B cell (primary cell): ENCODE data around the gene CCDC186. TPM values are rescaled to one million over a fixed set of nuclear protein-coding genes. Genes with fewer than 3 reads are reported as not detected.

ENCODE experiments used
- ATAC-seq: fragments of 200-7000 bp; cut with Tn5 transposase; one replicate; pipeline ENCODE4 v1.10.0; 2021; ENCODE audit warnings: low read depth, mild to moderate bottlenecking, moderate number of reproducible peaks, moderate library complexity
- CTCF ChIA-PET: fragments of 350-600 bp; sonication (Branson Sonifier 250); formaldehyde crosslinking; loops from one replicate; lab custom pipeline; 2021; ENCODE audit warnings: antibody characterized with exemption, inconsistent platforms; lab: Charles Lee
- POLR2A ChIA-PET: fragments of 350-600 bp; sonication (Branson Sonifier 250); formaldehyde crosslinking; loops from one replicate; lab custom pipeline; 2021; ENCODE audit warnings: antibody characterized with exemption; lab: Charles Lee
- DNase-seq: peaks from one replicate; pipeline ENCODE4 v3.0.0; 2013
- H2AFZ ChIP-seq: 2 replicates; pipeline ENCODE4 v1.6.1; 2012; ENCODE audit warnings: mild to moderate bottlenecking, low read depth, low read length; ENCODE audit not compliant: insufficient read depth, poor library complexity, severe bottlenecking
- H3K27ac ChIP-seq, 2 donors: 1 replicate in 1 of 2; 2 replicates in 1 of 2; pipeline ENCODE4 v1.5.1; 2012 to 2013; ENCODE audit warnings: low read length in 2 of 2, mild to moderate bottlenecking in 2 of 2, moderate library complexity in 1 of 2
- H3K27me3 ChIP-seq, 4 experiments: fragments of 200-600 bp in 1 of 4; sonication (generic) in 1 of 4; replicated peaks in 1 of 4; 1 replicate in 2 of 4; 2 replicates in 2 of 4; pipeline versions ENCODE4 v1.6.1 to v1.7.0; 2013 to 2016; ENCODE audit warnings: low read length in 3 of 4, mild to moderate bottlenecking in 2 of 4, mixed read lengths in 1 of 4, moderate library complexity in 1 of 4; ENCODE audit not compliant: insufficient read depth in 4 of 4, control insufficient read depth in 3 of 4; ENCODE audit errors: control extremely low read depth in 1 of 4
- H3K36me3 ChIP-seq, 2 experiments: replicated peaks in 1 of 2; 1 replicate in 1 of 2; 2 replicates in 1 of 2; pipeline versions ENCODE4 v1.6.1 to v1.7.1; 2013; ENCODE audit warnings: low read length in 1 of 2; ENCODE audit not compliant: insufficient read depth in 2 of 2, control insufficient read depth in 1 of 2; ENCODE audit errors: control extremely low read depth in 1 of 2, extremely low read depth in 1 of 2
- H3K4me1 ChIP-seq, 2 donors: fragments of 200-600 bp in 1 of 2; sonication (generic) in 1 of 2; 1 replicate in 1 of 2; 2 replicates in 1 of 2; pipeline versions ENCODE4 v1.5.1 to v1.6.1; 2013 to 2017; ENCODE audit warnings: low read length in 2 of 2; ENCODE audit not compliant: control insufficient read depth in 2 of 2, insufficient read depth in 2 of 2
- H3K4me2 ChIP-seq: replicated peaks from 2 replicates; pipeline ENCODE3; 2012; ENCODE audit warnings: mild to moderate bottlenecking, low read depth, low read length; ENCODE audit not compliant: poor library complexity, severe bottlenecking
- H3K4me3 ChIP-seq, 5 experiments: fragments of 200-600 bp in 1 of 5; sonication (generic) in 1 of 5; 1 replicate in 3 of 5; 2 replicates in 2 of 5; pipeline versions ENCODE4 v1.5.1 to v1.7.0; 2011 to 2016; ENCODE audit warnings: low read length in 4 of 5, mild to moderate bottlenecking in 4 of 5, low read depth in 2 of 5, control low read depth in 1 of 5, moderate library complexity in 1 of 5; ENCODE audit not compliant: insufficient read depth in 1 of 5; ENCODE audit errors: control extremely low read depth in 1 of 5, extremely low read depth in 1 of 5
- H3K79me2 ChIP-seq: fragments of 200-600 bp; sonication (generic); one replicate; pipeline ENCODE4 v1.6.0; 2016; ENCODE audit warnings: low read length; ENCODE audit not compliant: control insufficient read depth, insufficient read depth
- H3K9ac ChIP-seq: fragments of 200-600 bp; sonication (generic); 2 replicates; pipeline ENCODE4 v1.6.1; 2017; ENCODE audit warnings: mild to moderate bottlenecking, low read length, moderate library complexity
- H3K9me3 ChIP-seq, 3 donors: one replicate each; pipeline versions ENCODE4 v1.6.1 to v1.7.1; 2013; ENCODE audit warnings: low read length in 2 of 3; ENCODE audit not compliant: control insufficient read depth in 2 of 3, insufficient read depth in 1 of 3; ENCODE audit errors: control extremely low read depth in 1 of 3
- H4K20me1 ChIP-seq: 2 replicates; pipeline ENCODE4 v1.6.0; 2012; ENCODE audit warnings: mild to moderate bottlenecking, low read length; ENCODE audit not compliant: insufficient read depth, control insufficient read depth, poor library complexity, severe bottlenecking
- H3K27ac Mint-ChIP-seq: one replicate; pipeline ENCODE4 v1.8.0; 2021; ENCODE audit warnings: mixed read lengths
- H3K27me3 Mint-ChIP-seq: one replicate; pipeline ENCODE4 v1.8.0; 2021; ENCODE audit warnings: mixed read lengths
- H3K4me1 Mint-ChIP-seq: one replicate; pipeline ENCODE4 v1.8.0; 2021; ENCODE audit warnings: mixed read lengths
- H3K4me3 Mint-ChIP-seq: one replicate; pipeline ENCODE4 v1.8.0; 2021; ENCODE audit warnings: mixed read lengths
- H3K9me3 Mint-ChIP-seq: one replicate; pipeline ENCODE4 v1.8.0; 2022; ENCODE audit warnings: mixed read lengths; ENCODE audit not compliant: insufficient read depth
- EZH2 ChIP-seq: IDR thresholded peaks from 2 replicates; pipeline ENCODE4 v1.6.1; 2012; ENCODE audit warnings: borderline replicate concordance, low read depth, mild to moderate bottlenecking, moderate library complexity, low read length; ENCODE audit not compliant: insufficient read depth, poor library complexity, severe bottlenecking
- WGBS: methylation state at CpG from one replicate; pipeline ENCODE4 v1.1.5; 2013; ENCODE audit warnings: missing lambda C conversion rate; ENCODE audit not compliant: insufficient coverage; 5-methylcytosine and 5-hydroxymethylcytosine counted together
- intact Hi-C: fragments of 100-400 bp; cut with micrococcal nuclease; formaldehyde crosslinking; loops from one replicate; pipeline ENCODE4 v1.10.0; 2022
- polyA plus RNA-seq: library from polyadenylated mRNA; depleted of rRNA; stranded (reverse); fragments of >200 nt; gene quantifications from 2 replicates; pipeline ENCODE4 v1.2.3, GENCODE V29; 2012
- small RNA-seq: library from RNA; depleted of rRNA; stranded (forward); fragments of <200 nt; gene quantifications from one replicate; pipeline ENCODE3, GENCODE V24; 2012; ENCODE audit warnings: low replicate concordance, low read depth; ENCODE audit not compliant: insufficient read length
- total RNA-seq, 2 donors: library from RNA; stranded (reverse); fragments of 120-200 nt in 1 of 2; gene quantifications; 1 replicate in 1 of 2; 2 replicates in 1 of 2; pipeline versions ENCODE4 v1.2.3 to v1.2.4, GENCODE V29; 2013 to 2022
- TF ChIP-seq, protein P1 (sequence below): fragments of 200-600 bp; IDR thresholded peaks from one replicate; pipeline ENCODE4 v1.8.0; 2022; ENCODE audit warnings: antibody characterized with exemption, mild to moderate bottlenecking

CCDC186 gene
- total and polyA plus RNA-seq, 2 donors (not counting 1 experiment from before 2014, with no cell fraction given) = 8.0 to 33.8 TPM

DNA sequence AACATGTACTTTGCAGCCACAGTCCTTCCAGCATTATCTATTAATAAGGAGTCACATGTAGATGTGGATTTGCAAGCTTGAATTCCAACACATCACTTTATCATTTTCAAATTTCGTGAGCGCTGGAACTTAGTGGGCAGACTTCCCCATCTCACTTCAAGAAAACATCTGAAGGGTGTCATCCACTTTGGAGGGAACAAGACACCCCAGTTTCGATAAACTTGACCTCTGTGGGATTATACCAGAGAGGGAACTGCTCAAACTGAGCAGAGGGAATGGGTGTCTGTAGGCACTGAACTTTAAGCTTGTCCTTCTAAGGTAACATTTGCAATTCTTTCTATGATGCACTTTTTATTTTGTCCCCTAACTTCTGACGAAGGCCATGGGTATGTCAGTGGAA, 102.8 kb downstream of the CCDC186 start:
- Mint-ChIP-seq H3K4me3 (no peak overlapping the region), H3K4me1 (peaks cover 33% of the 10 kb centered on the region), H3K27me3 (no peaks in the 10 kb centered on the region), H3K9me3 (no peaks in the 10 kb centered on the region), H3K27ac (no peak overlapping the region)
- H3K27me3 ChIP-seq = no peaks in the 10 kb centered on the region
- H3K27ac ChIP-seq = no peak overlapping the region
- intact Hi-C loops = no loop called here
- ChIA-PET POLR2A (no interaction called here), CTCF (no interaction called here)
- no peaks in the 10 kb centered on the region for H3K79me2 ChIP-seq
- H3K36me3 ChIP-seq = no peaks in the 10 kb centered on the region
- DNase-seq (no peak), ATAC-seq (no peak)
- H4K20me1 ChIP-seq = no peaks in the 10 kb centered on the region
- WGBS = 83% methylated on average over 1 of the region's 4 CpGs
- H3K4me2 ChIP-seq = no peak overlapping the region
- H3K4me1 ChIP-seq = peaks cover 25 to 26% of the 10 kb centered on the region in 2 donors
- no peak overlapping the region for H3K4me3 ChIP-seq
- TF ChIP-seq EZH2 = no peak
- TF ChIP-seq, protein P1, sequence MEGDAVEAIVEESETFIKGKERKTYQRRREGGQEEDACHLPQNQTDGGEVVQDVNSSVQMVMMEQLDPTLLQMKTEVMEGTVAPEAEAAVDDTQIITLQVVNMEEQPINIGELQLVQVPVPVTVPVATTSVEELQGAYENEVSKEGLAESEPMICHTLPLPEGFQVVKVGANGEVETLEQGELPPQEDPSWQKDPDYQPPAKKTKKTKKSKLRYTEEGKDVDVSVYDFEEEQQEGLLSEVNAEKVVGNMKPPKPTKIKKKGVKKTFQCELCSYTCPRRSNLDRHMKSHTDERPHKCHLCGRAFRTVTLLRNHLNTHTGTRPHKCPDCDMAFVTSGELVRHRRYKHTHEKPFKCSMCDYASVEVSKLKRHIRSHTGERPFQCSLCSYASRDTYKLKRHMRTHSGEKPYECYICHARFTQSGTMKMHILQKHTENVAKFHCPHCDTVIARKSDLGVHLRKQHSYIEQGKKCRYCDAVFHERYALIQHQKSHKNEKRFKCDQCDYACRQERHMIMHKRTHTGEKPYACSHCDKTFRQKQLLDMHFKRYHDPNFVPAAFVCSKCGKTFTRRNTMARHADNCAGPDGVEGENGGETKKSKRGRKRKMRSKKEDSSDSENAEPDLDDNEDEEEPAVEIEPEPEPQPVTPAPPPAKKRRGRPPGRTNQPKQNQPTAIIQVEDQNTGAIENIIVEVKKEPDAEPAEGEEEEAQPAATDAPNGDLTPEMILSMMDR = no peak
- no peak overlapping the region for H3K9ac ChIP-seq
- no peak overlapping the region for H2AFZ ChIP-seq
- no peaks in the 10 kb centered on the region for H3K9me3 ChIP-seq

Small RNA genes within 50 kb of the gene (small RNA-seq; reads per million reads assigned to genes)
- gene RF02277 (not detected), gene RNU6-709P (not detected)

Other genes starting within 250 kb of the CCDC186 start
- not detected in 2 replicates for gene ADRB1, start 130.3 kb downstream of the CCDC186 start, total RNA-seq
- gene ADRB1, start 130.3 kb downstream of the CCDC186 start, polyA plus RNA-seq = 0.09 and 0.10 TPM in 2 replicates
- gene TDRD1, start 5.2 kb upstream of the CCDC186 start, total RNA-seq = 0.22 and 0.29 TPM in 2 replicates
- 0.03 and 0.10 TPM in 2 replicates for gene TDRD1, start 5.2 kb upstream of the CCDC186 start, polyA plus RNA-seq
- not detected in 2 replicates for gene VWA2, start 65.1 kb upstream of the CCDC186 start, total RNA-seq
- not detected in 2 replicates for gene VWA2, start 65.1 kb upstream of the CCDC186 start, polyA plus RNA-seq
- gene AFAP1L2, start 230.3 kb upstream of the CCDC186 start, total RNA-seq = 3.8 and 4.9 TPM in 2 replicates
- gene AFAP1L2, start 230.3 kb upstream of the CCDC186 start, polyA plus RNA-seq = 4.7 and 4.8 TPM in 2 replicates